Measurements from ENCODE around the gene CD2. TPM values are rescaled to one million over a fixed set of nuclear protein-coding genes. Genes with fewer than 3 reads are reported as not detected.

The CD2 gene
- total RNA-seq, 1 donor from 2014 or later: not detected

- DNase-seq: no peak
- H3K36me3 Mint-ChIP-seq (ENCODE audit: unreplicated experiment): peaks cover 4% of the 10 kb centered on the region
- H3K9me3 Mint-ChIP-seq (ENCODE audit: unreplicated experiment): peaks cover 5% of the 10 kb centered on the region
- no peak overlapping the region for H3K4me3 Mint-ChIP-seq (ENCODE audit: unreplicated experiment)
- no peaks in the 10 kb centered on the region for H3K27me3 Mint-ChIP-seq (ENCODE audit: unreplicated experiment)
- TF ChIP-seq, protein P1, sequence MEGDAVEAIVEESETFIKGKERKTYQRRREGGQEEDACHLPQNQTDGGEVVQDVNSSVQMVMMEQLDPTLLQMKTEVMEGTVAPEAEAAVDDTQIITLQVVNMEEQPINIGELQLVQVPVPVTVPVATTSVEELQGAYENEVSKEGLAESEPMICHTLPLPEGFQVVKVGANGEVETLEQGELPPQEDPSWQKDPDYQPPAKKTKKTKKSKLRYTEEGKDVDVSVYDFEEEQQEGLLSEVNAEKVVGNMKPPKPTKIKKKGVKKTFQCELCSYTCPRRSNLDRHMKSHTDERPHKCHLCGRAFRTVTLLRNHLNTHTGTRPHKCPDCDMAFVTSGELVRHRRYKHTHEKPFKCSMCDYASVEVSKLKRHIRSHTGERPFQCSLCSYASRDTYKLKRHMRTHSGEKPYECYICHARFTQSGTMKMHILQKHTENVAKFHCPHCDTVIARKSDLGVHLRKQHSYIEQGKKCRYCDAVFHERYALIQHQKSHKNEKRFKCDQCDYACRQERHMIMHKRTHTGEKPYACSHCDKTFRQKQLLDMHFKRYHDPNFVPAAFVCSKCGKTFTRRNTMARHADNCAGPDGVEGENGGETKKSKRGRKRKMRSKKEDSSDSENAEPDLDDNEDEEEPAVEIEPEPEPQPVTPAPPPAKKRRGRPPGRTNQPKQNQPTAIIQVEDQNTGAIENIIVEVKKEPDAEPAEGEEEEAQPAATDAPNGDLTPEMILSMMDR (IDR thresholded peaks at IDR 0.05; ENCODE audit: partially characterized antibody, unreplicated experiment): no peak
- H3K4me1 Mint-ChIP-seq (ENCODE audit: low read depth, unreplicated experiment): no peaks in the 10 kb centered on the region
- H3K27ac Mint-ChIP-seq (ENCODE audit: unreplicated experiment): no peak overlapping the region
These were observed 11.7 kb downstream of the CD2 start for GRCh38 chr1:116765962-116766361.

GRCh38 chr1:116766616-116767469 lies 12.6 kb downstream of the CD2 start:
- H3K4me3 Mint-ChIP-seq (ENCODE audit: unreplicated experiment): no peak overlapping the region
- no peaks in the 10 kb centered on the region for H3K4me1 Mint-ChIP-seq (ENCODE audit: low read depth, unreplicated experiment)
- H3K9me3 Mint-ChIP-seq (ENCODE audit: unreplicated experiment): peaks cover 5% of the 10 kb centered on the region
- no peaks in the 10 kb centered on the region for H3K27me3 Mint-ChIP-seq (ENCODE audit: unreplicated experiment)
- H3K36me3 Mint-ChIP-seq (ENCODE audit: unreplicated experiment): peaks cover 4% of the 10 kb centered on the region
- TF ChIP-seq, protein P1 (IDR thresholded peaks at IDR 0.05; ENCODE audit: partially characterized antibody, unreplicated experiment): no peak
- H3K27ac Mint-ChIP-seq (ENCODE audit: unreplicated experiment): no peak overlapping the region
- DNase-seq: no peak

DNA sequence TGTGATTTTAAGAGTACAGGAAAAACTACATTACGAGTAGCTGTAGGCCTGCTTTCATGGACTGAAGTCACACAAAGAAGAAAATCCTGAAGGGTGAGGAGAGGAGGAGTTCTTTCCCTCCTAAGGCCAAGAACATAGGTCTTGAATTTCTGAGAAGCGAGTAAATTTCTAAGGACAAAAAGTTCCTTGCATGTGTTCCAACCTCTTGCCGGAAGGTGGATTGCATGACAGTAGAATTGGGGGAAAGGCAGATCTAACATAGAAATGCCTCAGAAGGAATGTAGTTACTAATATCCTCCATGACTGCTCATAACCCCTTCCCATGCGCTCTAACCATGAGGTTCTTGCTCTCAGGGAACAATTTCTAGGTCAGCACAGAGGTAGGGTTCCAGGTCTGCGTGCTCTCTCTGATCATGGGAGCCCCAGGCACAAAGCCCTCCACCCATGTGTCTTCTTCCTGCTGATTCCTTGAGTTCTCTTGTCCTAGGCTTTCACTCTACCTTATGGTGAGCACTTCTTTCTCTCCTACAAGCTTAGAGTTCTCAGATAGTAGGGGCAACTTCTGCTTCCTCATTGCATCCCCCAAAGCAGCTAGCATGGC lies 13.7 kb downstream of the CD2 start:
- H3K4me1 Mint-ChIP-seq (ENCODE audit: low read depth, unreplicated experiment): no peaks in the 10 kb centered on the region
- TF ChIP-seq, protein P1 (IDR thresholded peaks at IDR 0.05; ENCODE audit: partially characterized antibody, unreplicated experiment): no peak
- H3K27ac Mint-ChIP-seq (ENCODE audit: unreplicated experiment): no peak overlapping the region
- no peak for DNase-seq
- H3K9me3 Mint-ChIP-seq (ENCODE audit: unreplicated experiment): peaks cover 5% of the 10 kb centered on the region
- H3K36me3 Mint-ChIP-seq (ENCODE audit: unreplicated experiment): peaks cover 4% of the 10 kb centered on the region
- H3K4me3 Mint-ChIP-seq (ENCODE audit: unreplicated experiment): no peak overlapping the region
- H3K27me3 Mint-ChIP-seq (ENCODE audit: unreplicated experiment): no peaks in the 10 kb centered on the region

DNA sequence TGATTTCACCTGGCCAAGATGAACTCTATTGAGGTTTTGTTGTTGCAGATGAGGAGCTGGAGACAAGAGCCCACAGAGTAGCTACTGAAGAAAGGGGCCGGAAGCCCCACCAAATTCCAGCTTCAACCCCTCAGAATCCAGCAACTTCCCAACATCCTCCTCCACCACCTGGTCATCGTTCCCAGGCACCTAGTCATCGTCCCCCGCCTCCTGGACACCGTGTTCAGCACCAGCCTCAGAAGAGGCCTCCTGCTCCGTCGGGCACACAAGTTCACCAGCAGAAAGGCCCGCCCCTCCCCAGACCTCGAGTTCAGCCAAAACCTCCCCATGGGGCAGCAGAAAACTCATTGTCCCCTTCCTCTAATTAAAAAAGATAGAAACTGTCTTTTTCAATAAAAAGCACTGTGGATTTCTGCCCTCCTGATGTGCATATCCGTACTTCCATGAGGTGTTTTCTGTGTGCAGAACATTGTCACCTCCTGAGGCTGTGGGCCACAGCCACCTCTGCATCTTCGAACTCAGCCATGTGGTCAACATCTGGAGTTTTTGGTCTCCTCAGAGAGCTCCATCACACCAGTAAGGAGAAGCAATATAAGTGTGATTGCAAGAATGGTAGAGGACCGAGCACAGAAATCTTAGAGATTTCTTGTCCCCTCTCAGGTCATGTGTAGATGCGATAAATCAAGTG lies 14.3 kb downstream of the CD2 start:
- peaks cover 5% of the 10 kb centered on the region for H3K9me3 Mint-ChIP-seq (ENCODE audit: unreplicated experiment)
- H3K36me3 Mint-ChIP-seq (ENCODE audit: unreplicated experiment): peaks cover 4% of the 10 kb centered on the region
- H3K27ac Mint-ChIP-seq (ENCODE audit: unreplicated experiment): no peak overlapping the region
- DNase-seq: no peak
- H3K4me1 Mint-ChIP-seq (ENCODE audit: low read depth, unreplicated experiment): no peaks in the 10 kb centered on the region
- TF ChIP-seq, protein P1 (IDR thresholded peaks at IDR 0.05; ENCODE audit: partially characterized antibody, unreplicated experiment): no peak
- H3K27me3 Mint-ChIP-seq (ENCODE audit: unreplicated experiment): peaks cover under 1% of the 10 kb centered on the region
- no peak overlapping the region for H3K4me3 Mint-ChIP-seq (ENCODE audit: unreplicated experiment)
